Tibial nerve (tissue), 3 donors: ENCODE results near the gene SMPD4.
"Not testable (repeated sequence)": the region's sequence is repeated elsewhere in the genome, so short reads cannot be mapped to it uniquely, and the experiment has no call there.

Experiments
- CTCF ChIP-seq, 5 experiments: fragments of 200-600 bp in 3 of 5; fragments of 450-650 bp in 2 of 5; sonication (generic) in 3 of 5; IDR thresholded peaks; one replicate each; pipeline ENCODE4 v1.5.1; 2016 to 2019; ENCODE audit warnings: antibody characterized with exemption in 5 of 5, mild to moderate bottlenecking in 3 of 5, moderate library complexity in 2 of 5
- POLR2A ChIP-seq, 2 donors: fragments of 450-650 bp; IDR thresholded peaks; one replicate each; pipeline ENCODE4 v1.6.1; 2017; ENCODE audit warnings: antibody characterized with exemption in 2 of 2, mild to moderate bottlenecking in 2 of 2, moderate library complexity in 2 of 2

- not testable (repeated sequence) for TF ChIP-seq CTCF, POLR2A (IDR thresholded peaks at IDR 0.05)
Measured at GRCh38 chr2:130154423-130154770, 27.0 kb downstream of the SMPD4 start.
